HL-60 (cell line): Measurements from ENCODE around the gene GAS2L2.

Experiments used
- CTCF ChIP-seq: IDR thresholded peaks from one replicate; pipeline ENCODE4 v1.5.1; 2011; ENCODE audit warnings: low read length, control low read depth, inconsistent platforms; ENCODE audit not compliant: insufficient read depth
- REST ChIP-seq: IDR thresholded peaks from 2 replicates; pipeline ENCODE4 v1.6.1; 2012; ENCODE audit warnings: low read depth; ENCODE audit not compliant: insufficient replicate concordance

- TF ChIP-seq CTCF (no peak), REST (no peak)
Measured at GRCh38 chr17:35738519-35739133, 14.4 kb downstream of the GAS2L2 start.
